Gastroesophageal sphincter (tissue), 4 donors: ENCODE results near the gene ZNRF4. TPM values are rescaled to one million over a fixed set of nuclear protein-coding genes. Genes with fewer than 3 reads are reported as not detected.

Experiments used
- ATAC-seq: fragments of 150-250 bp; one replicate; pipeline ENCODE4 v1.9.1; 2016; ENCODE audit warnings: mild to moderate bottlenecking, moderate library complexity
- H3K27ac ChIP-seq, 4 donors: fragments of 200-600 bp; sonication (generic) in 3 of 4; 1 replicate in 3 of 4; 2 replicates in 1 of 4; pipeline ENCODE4 v1.5.1; 2016 to 2019
- H3K27me3 ChIP-seq: fragments of 200-600 bp; sonication (generic); one replicate; pipeline ENCODE4 v1.5.1; 2019
- H3K36me3 ChIP-seq, 2 donors: fragments of 200-600 bp; sonication (generic); one replicate each; pipeline ENCODE4 v1.5.1; 2019; ENCODE audit warnings: control low read depth in 1 of 2
- H3K4me1 ChIP-seq, 3 donors: fragments of 200-600 bp; sonication (generic); 1 replicate in 2 of 3; 2 replicates in 1 of 3; pipeline ENCODE4 v1.5.1; 2016 to 2019; ENCODE audit warnings: control low read depth in 2 of 3
- H3K4me3 ChIP-seq, 2 donors: fragments of 200-600 bp; sonication (generic); one replicate each; pipeline ENCODE4 v1.5.1; 2019; ENCODE audit warnings: mild to moderate bottlenecking in 1 of 2, moderate library complexity in 1 of 2
- H3K9me3 ChIP-seq, 3 donors: fragments of 200-600 bp; sonication (generic); one replicate each; pipeline ENCODE4 v1.5.1; 2017 to 2019; ENCODE audit warnings: control low read depth in 2 of 3
- CTCF ChIP-seq, 4 experiments: fragments of 200-600 bp in 2 of 4; fragments of 450-650 bp in 2 of 4; sonication (generic) in 1 of 4; IDR thresholded peaks; one replicate each; pipeline ENCODE4 v1.5.1; 2017 to 2019; ENCODE audit warnings: antibody characterized with exemption in 4 of 4, mild to moderate bottlenecking in 2 of 4, moderate library complexity in 2 of 4
- EP300 ChIP-seq: sonication (generic); formaldehyde crosslinking; IDR thresholded peaks from one replicate; pipeline ENCODE4 v1.6.1; 2017; ENCODE audit warnings: antibody characterized with exemption, mild to moderate bottlenecking
- POLR2A ChIP-seq, 2 donors: fragments of 450-650 bp; IDR thresholded peaks; one replicate each; pipeline ENCODE4 v1.6.1; 2017; ENCODE audit warnings: antibody characterized with exemption in 2 of 2, mild to moderate bottlenecking in 2 of 2, moderate library complexity in 1 of 2
- POLR2AphosphoS5 ChIP-seq: sonication (generic); formaldehyde crosslinking; IDR thresholded peaks from one replicate; pipeline ENCODE4 v1.6.1; 2017; ENCODE audit warnings: antibody characterized with exemption
- WGBS, 2 donors: methylation state at CpG; one replicate each; pipeline ENCODE4 v1.1.5; 2018; ENCODE audit warnings: low coverage in 1 of 2; 5-methylcytosine and 5-hydroxymethylcytosine counted together
- total RNA-seq, 4 donors: library from RNA; depleted of rRNA; stranded (reverse); fragments of >200 nt; gene quantifications; one replicate each; pipeline ENCODE4 v1.1.0, GENCODE V29; 2016

The ZNRF4 gene
- total RNA-seq, 4 donors from 2014 or later: not detected

- Histone ChIP-seq H3K9me3 (peaks cover 0 to 24% (median 0%) of the 10 kb centered on the region in 3 donors), H3K4me3 (no peak overlapping the region), H3K27me3 (peaks cover 40% of the 10 kb centered on the region), H3K27ac (no peak overlapping the region), H3K36me3 (no peaks in the 10 kb centered on the region), H3K4me1 (no peaks in the 10 kb centered on the region)
- ATAC-seq: no peak
- 73 to 74% methylated on average over 4 to 5 of the region's 5 CpGs for WGBS, 2 donors
- no peak for TF ChIP-seq CTCF (IDR thresholded peaks at IDR 0.05)
- no peak for TF ChIP-seq POLR2AphosphoS5
Observed at GRCh38 chr19:5497297-5497696, 42.1 kb downstream of the ZNRF4 start.

- TF ChIP-seq POLR2AphosphoS5 (no peak), CTCF (IDR thresholded peaks at IDR 0.05) (no peak), EP300 (no peak), POLR2A (IDR thresholded peaks at IDR 0.05) (no peak)
- no CpG with 5 or more reads among the region's 22 CpGs for WGBS, 2 donors
- no peak overlapping the region for H3K27ac ChIP-seq
- no peak overlapping the region for H3K4me3 ChIP-seq
- H3K4me1 ChIP-seq: no peaks in the 10 kb centered on the region
- H3K27me3 ChIP-seq: peaks cover 40% of the 10 kb centered on the region
- ATAC-seq: no peak
- peaks cover 0 to 40% (median 0%) of the 10 kb centered on the region in 3 donors for H3K9me3 ChIP-seq
- H3K36me3 ChIP-seq: no peaks in the 10 kb centered on the region
Observed at GRCh38 chr19:5498830-5499550, 43.8 kb downstream of the ZNRF4 start.

GRCh38 chr19:5501907-5502306 is 46.7 kb downstream of the ZNRF4 start:
- 86 to 100% methylated on average over 1 of the region's 2 CpGs for WGBS, 2 donors
- H3K27me3 ChIP-seq: peaks cover 17% of the 10 kb centered on the region
- TF ChIP-seq EP300 (no peak), CTCF (IDR thresholded peaks at IDR 0.05) (no peak), POLR2AphosphoS5 (no peak), POLR2A (IDR thresholded peaks at IDR 0.05) (no peak)
- no peaks in the 10 kb centered on the region for H3K4me1 ChIP-seq
- no peak overlapping the region for H3K27ac ChIP-seq
- H3K4me3 ChIP-seq: no peak overlapping the region
- no peaks in the 10 kb centered on the region for H3K36me3 ChIP-seq
- ATAC-seq: no peak
- peaks cover 0 to 53% (median 0%) of the 10 kb centered on the region in 3 donors for H3K9me3 ChIP-seq

- 38% methylated on average over 1 of the region's 1 CpG; no CpG with 5 or more reads in 1 of the 2 donors for WGBS, 2 donors
- peaks cover 12% of the 10 kb centered on the region for H3K27me3 ChIP-seq
- TF ChIP-seq CTCF (IDR thresholded peaks at IDR 0.05) (no peak), POLR2AphosphoS5 (no peak), EP300 (no peak), POLR2A (IDR thresholded peaks at IDR 0.05) (no peak)
- no peak overlapping the region for H3K27ac ChIP-seq
- ATAC-seq: no peak
- no peaks in the 10 kb centered on the region for H3K36me3 ChIP-seq
- no peak overlapping the region for H3K4me3 ChIP-seq
- no peaks in the 10 kb centered on the region for H3K4me1 ChIP-seq
- H3K9me3 ChIP-seq: peaks cover 0 to 53% (median 0%) of the 10 kb centered on the region in 3 donors
Observed at GRCh38 chr19:5503598-5503997, 48.4 kb downstream of the ZNRF4 start.

GRCh38 chr19:5504114-5504513 is 48.9 kb downstream of the ZNRF4 start:
- 56 to 60% methylated on average over 1 to 2 of the region's 2 CpGs for WGBS, 2 donors
- TF ChIP-seq POLR2AphosphoS5 (no peak), EP300 (no peak)
- peaks cover 8% of the 10 kb centered on the region for H3K27me3 ChIP-seq
- H3K4me3 ChIP-seq: no peak overlapping the region
- no peak overlapping the region for H3K27ac ChIP-seq
- peaks cover 0 to 53% (median 0%) of the 10 kb centered on the region in 3 donors for H3K9me3 ChIP-seq
- no peaks in the 10 kb centered on the region for H3K36me3 ChIP-seq
- H3K4me1 ChIP-seq: no peaks in the 10 kb centered on the region
- ATAC-seq: no peak

Other genes with a start within 250 kb of the ZNRF4 start
- gene PTPRS, start 114.6 kb upstream of the ZNRF4 start, total RNA-seq: 100 to 1,000 TPM; 142 to 244 (median 223) TPM
- gene TINCR, start 112.5 kb downstream of the ZNRF4 start, total RNA-seq: under 1 TPM; 0.35 to 0.64 (median 0.44) TPM
- gene SAFB2, start 167.4 kb downstream of the ZNRF4 start, total RNA-seq: 10 to 100 TPM; 25.3 to 81.6 (median 41.6) TPM
- gene SAFB, start 167.7 kb downstream of the ZNRF4 start, total RNA-seq: 10 to 100 TPM; 39.7 to 73.6 (median 65.2) TPM
- gene MICOS13, start 225.1 kb downstream of the ZNRF4 start, total RNA-seq: 10 to 100 TPM; 29.7 to 60.6 (median 50.7) TPM
- gene HSD11B1L, start 225.6 kb downstream of the ZNRF4 start, total RNA-seq: 10 to 100 TPM; 11.2 to 22.9 (median 18.9) TPM
- 1,000 to 10,000 TPM in 1 of 4 donors, 100 to 1,000 TPM in 3; 393 to 1,204 (median 723) TPM for gene RPL36, start 234.9 kb downstream of the ZNRF4 start, total RNA-seq